ENCODE data around the gene ZDHHC11.
"Not testable (repeated sequence)": the region's sequence is repeated elsewhere in the genome, so short reads cannot be mapped to it uniquely, and the experiment has no call there.

ZDHHC11 gene

DNA sequence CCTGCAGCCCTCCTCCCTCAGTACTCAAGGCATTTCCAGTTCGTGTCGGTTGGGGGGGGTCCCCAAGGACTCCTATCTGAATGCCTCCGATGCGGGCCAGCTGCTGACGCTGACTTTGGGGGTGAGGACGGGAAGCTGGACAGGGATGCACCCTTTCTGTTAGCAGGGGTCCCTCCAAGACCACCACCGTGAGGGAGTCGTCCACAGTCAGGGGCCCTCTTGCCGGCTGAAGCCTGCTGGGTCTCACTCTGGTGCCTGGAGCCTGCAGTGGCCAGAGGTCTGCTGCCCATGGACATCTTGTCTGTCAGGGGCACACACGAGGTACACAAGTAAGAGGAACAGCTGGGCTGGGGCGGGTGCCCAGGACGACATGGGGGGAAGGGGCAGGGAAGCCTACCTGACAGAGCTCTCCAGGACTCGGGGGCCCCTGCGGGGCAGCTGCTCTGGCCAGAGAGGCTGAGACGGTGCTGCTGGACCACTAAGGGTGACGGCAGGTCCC, 9.1 kb upstream of the ZDHHC11 start:
- no peak for DNase-seq (ENCODE audit: low spot score)

- no peak for DNase-seq (ENCODE audit: low spot score)
These were observed 8.6 kb upstream of the ZDHHC11 start for GRCh38 chr5:859391-859790.

DNA sequence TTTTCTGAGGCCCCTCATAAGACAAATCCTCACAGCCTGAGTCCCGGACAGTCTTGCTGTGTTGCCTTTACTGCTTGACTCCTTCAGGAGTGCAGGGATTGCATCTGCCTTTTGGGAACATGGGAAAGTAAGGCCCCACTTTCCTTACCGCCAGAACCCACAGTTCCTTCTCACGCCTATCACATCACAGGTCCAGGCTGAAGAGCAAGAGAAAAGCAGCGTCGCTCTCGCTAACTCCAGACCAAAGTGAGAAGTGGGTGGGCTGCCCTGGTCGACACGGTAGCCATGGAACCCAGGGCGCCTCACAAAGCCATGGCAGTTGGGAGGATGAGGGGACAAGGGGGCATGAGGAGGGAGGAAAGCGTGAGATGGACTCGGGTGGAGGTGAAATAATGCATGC, 7.9 kb upstream of the ZDHHC11 start:
- no peak for DNase-seq (ENCODE audit: low spot score)

DNA sequence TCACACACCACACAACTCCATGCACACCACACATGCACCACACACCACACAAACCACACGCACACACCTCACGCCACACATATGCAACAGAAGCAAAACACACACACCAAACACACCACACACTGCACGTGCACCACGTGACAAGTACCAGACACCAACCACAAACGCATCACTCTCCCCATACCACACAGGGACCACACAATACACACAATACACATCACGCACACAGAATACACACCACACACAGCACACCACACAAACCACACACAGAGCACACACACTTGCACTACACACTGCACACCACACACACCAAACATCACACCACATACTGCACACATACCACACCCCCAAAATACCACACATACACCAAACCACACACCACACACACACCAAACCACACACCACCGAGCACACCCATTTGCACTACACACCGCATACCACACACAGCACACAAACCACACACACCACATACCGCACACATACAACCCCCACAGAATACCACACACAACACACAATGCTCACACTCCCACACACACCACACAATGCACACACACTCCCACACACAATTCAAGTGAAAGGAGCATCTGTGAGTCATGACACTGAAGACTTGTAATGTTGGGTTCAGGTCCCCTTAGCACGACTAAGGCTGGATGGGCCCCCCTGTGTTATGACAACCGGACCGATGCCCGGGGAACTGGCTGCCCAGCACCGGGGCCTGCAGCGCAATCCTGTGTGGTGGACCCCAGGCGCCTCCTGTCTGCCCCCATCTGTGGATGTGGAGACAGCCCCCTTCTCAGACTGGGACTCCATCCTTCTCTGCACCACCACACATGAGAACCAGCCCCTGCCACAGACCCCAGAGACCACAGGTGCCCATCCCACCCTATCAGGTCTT, 6.0 kb upstream of the ZDHHC11 start:
- DNase-seq (ENCODE audit: low spot score) = no peak

DNA sequence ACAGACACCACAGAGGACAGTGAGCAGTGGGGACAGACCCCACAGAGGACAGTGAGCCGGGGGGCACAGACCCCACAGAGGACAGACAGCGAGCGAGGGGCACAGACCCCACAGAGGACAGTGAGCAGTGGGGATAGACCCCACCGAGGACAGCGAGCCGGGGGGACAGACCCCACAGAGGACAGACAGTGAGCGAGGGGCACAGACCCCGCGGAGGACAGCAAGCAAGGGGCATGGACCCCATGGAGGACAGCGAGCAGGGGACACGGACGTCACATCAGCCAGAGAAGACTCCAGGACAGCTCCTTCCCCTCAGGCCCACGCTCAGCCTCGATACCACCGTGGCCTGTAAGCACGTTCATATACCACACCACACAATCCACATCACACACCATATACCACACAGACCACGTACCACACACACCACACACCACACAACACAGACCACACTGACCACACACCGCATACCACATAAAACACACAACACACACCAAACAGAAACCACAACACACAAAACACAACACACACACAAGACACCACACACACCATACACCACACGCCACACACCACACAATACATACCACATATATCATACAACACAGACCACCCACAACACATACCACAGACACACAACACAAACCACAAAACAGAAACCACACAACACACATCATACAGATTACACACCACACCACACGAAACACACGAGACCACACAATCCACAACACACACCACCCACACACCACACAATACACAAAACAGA, 5.2 kb upstream of the ZDHHC11 start:
- no peak for DNase-seq (ENCODE audit: low spot score)

DNA sequence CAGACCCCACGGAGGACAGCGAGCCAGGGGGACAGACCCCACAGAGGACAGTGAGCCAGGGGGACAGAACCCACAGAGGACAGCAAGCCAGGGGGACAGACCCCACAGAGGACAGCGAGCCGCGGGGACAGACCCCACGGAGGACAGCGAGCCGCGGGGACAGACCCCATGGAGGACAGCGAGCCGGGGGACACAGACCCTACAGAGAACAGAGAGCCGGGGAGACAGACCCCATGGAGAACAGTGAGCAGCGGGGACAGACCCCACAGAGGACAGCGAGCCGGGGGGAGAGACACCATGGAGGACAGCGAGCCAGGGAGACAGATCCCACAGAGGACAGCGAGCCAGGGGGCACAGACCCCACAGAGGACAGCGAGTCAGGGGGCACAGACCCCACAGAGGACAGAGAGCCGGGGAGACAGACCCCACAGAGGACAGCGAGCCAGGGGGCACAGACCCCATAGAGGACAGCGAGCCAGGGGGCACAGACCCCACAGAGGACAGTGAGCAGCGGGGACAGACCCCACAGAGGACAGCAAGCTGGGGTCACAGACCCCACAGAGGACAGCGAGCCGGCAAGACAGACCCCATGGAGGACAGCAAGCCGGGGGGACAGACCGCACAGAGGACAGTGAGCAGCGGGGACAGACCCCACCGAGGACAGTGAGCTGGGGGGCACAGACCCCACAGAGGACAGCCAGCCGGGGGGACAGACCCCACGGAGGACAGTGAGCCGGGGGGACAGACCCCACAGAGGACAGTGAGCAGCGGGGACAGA, 4.4 kb upstream of the ZDHHC11 start:
- DNase-seq (ENCODE audit: low spot score) = no peak

DNA sequence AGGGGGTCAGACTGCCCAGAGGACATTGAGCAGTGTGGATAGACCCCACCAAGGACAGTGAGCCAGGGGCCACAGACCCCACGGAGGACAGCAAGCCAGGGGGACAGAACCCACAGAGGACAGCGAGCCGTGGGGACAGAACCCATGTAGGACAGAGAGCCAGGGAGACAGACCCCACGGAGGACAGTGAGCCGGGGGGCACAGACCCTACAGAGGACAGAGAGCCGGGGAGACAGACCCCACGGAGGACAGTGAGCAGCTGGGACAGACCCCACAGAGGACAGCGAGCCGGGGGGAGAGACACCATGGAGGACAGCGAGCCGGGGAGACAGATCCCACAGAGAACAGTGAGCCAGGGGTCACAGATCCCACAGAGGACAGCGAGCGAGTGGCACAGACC, 3.4 kb upstream of the ZDHHC11 start:
- no peak for DNase-seq (ENCODE audit: low spot score)

- DNase-seq (ENCODE audit: low spot score) = not testable (repeated sequence)
These were observed 2.8 kb upstream of the ZDHHC11 start for GRCh38 chr5:853416-854090.

- DNase-seq (ENCODE audit: low spot score) = no peak
These were observed 1.9 kb upstream of the ZDHHC11 start for GRCh38 chr5:852431-853401.

DNA sequence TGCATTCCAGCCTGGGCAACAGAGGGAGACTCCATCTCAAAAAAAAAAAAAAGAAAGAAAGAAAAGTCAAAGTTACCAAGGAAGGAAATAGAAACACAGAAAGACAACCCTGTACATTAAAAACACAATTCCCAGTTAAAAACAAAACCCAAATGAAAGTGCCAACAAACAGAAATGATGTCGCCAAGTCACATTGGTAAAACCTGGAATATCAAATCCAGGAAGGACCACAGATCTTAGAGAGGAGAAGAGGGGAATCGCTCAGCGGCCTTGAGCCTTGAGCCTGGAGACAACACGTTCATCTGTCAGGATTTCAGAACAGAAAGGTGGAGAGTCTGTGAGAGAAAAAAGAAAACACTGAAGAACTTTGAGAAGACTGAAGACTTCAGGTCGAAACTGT, 1.2 kb upstream of the ZDHHC11 start:
- no peak for DNase-seq (ENCODE audit: low spot score)

DNA sequence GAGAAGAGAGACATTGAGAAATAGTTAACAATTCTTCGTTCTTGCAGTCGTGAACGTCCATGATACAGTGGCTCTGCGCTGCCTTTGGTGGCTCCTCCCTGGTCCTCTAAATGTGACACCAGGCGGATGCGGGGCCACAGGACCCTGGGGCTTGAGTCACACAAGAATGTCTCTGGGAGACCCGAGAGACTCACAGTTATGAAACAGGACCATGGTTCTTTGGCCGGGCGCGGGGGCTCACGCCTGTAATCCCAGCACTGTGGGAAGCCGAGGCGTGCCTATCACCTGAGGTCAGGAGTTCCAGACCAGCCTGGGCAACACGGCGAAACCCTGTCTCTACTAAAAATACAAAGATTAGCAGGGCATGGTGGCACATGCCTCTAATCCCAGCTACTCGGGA, 767 bp upstream of the ZDHHC11 start:
- no peak for DNase-seq (ENCODE audit: low spot score)

GRCh38 chr5:851076-851475, 290 bp upstream of the ZDHHC11 start:
- no peak for DNase-seq (ENCODE audit: low spot score)

DNA sequence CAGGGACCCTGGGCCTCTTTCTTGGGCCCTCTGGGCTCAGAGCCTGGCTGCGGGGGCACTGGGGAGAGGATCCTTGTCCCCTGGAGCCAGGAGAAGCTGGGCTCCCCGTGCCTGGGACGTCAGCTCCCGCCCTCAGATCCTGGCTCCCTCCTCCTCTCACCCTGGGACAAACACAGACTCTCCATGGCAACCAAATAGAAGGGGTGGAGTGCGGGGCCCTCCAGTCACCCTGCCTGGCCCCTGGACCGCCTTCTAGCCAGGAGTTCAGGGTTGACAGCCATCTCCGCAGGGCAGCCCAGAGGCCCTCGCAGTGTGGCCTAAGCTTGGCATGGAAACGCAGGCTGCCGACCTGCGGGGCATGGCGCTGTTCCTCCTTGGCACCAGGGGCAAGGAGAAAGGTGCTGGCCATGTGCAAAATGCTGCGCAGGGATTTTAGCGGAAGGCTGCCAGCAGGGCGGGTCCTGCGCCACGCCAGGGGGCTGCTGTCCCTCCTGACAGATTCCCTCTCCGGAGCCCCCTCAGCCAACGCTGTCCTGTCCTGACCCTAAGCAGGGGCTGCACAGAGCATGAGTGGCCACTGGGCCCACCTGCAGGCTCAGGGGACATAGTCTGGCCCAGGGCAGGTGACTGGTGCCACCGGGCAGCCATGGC, 1.0 kb downstream of the ZDHHC11 start:
- no peak for DNase-seq (ENCODE audit: low spot score)

DNA sequence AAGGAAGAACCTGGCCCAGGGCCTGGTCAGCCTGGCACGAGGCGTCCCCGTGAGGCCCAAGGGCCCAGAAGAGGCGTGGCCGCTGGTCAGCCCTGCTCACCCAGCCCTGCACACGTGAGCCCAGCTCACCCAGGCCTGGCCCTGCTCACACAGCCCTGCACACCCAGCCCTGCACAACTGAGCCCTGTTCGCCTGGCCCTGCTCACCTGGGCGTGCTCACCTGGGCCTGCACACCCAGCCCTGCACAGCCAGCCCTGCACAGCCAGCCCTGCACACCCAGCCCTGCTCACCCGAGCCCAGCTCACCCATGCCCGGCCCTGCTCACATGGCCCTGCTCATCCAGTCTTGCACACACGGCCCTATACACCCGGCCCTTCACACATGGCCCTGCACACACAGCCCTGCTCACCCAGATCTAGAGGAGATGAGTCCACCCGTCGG, 2.1 kb downstream of the ZDHHC11 start:
- no peak for DNase-seq (ENCODE audit: low spot score)

GRCh38 chr5:847736-848135, 3.0 kb downstream of the ZDHHC11 start:
- not testable (repeated sequence) for DNase-seq (ENCODE audit: low spot score)

- DNase-seq (ENCODE audit: low spot score) = not testable (repeated sequence)
These were observed 3.6 kb downstream of the ZDHHC11 start for GRCh38 chr5:847212-847611.

GRCh38 chr5:846602-847091, 4.1 kb downstream of the ZDHHC11 start:
- DNase-seq (ENCODE audit: low spot score) = not testable (repeated sequence)

- DNase-seq (ENCODE audit: low spot score) = not testable (repeated sequence)
These were observed 4.8 kb downstream of the ZDHHC11 start for GRCh38 chr5:845676-846601.

Data from hematopoietic multipotent progenitor cell treated with erythropoietin and hydrocortisone succinate and interleukin-3 and kit ligand, for 17 days (in vitro differentiated cells).